ENCODE data around the gene TSPAN1.

DNA sequence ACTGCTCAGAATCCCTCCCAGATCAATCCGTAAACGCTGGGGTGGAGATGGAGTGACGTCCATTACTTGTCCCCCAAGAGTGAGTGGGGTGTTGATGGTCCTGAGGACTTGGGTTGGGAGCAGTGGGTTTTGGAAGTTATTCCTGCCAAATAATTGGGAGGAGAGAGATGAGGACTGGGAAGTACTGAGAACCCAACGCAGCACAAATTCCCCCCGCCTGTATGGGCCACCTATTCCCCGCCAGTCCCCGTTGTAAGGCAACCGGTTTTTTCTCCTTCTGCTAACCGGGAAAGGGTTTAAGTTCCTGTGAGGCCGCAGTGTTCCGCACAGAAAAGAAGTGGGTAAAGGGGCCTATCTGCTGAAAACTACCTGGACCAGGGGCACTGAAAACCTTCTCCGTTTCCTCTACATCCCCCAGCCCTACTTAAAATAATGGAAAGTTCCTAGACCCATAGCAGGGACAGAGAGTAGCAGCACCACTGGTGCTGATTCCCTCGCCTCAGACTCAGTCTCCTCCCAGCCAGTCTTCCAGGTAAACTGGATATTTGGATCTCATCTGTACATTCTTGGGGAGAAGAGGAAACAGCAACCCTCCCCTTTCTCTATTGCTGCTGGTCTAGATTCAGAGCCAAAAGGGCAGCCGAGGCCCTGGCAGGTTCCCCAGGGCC is 29.0 kb downstream of the TSPAN1 start:
- TF ChIP-seq, protein P1, sequence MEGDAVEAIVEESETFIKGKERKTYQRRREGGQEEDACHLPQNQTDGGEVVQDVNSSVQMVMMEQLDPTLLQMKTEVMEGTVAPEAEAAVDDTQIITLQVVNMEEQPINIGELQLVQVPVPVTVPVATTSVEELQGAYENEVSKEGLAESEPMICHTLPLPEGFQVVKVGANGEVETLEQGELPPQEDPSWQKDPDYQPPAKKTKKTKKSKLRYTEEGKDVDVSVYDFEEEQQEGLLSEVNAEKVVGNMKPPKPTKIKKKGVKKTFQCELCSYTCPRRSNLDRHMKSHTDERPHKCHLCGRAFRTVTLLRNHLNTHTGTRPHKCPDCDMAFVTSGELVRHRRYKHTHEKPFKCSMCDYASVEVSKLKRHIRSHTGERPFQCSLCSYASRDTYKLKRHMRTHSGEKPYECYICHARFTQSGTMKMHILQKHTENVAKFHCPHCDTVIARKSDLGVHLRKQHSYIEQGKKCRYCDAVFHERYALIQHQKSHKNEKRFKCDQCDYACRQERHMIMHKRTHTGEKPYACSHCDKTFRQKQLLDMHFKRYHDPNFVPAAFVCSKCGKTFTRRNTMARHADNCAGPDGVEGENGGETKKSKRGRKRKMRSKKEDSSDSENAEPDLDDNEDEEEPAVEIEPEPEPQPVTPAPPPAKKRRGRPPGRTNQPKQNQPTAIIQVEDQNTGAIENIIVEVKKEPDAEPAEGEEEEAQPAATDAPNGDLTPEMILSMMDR (IDR thresholded peaks at IDR 0.05): no peak
- TF ChIP-seq POLR2A (IDR thresholded peaks at IDR 0.05): no peak

All from heart left ventricle (tissue), 13 donors.